DOHH2 (cell line): Measurements from ENCODE around the gene APOOL.

Experiments used
- H3F3A ChIP-seq: fragments of 200-600 bp; sonication (generic), shearing (Covaris generic); 2 replicates; pipeline ENCODE4 v1.6.0; 2016; ENCODE audit warnings: antibody characterized with exemption, mild to moderate bottlenecking; ENCODE audit not compliant: control insufficient read depth, insufficient read depth
- H3K27ac ChIP-seq: fragments of 200-600 bp; sonication (generic); 2 replicates; pipeline ENCODE4 v1.5.1; 2014; ENCODE audit warnings: low read depth, mild to moderate bottlenecking, low read length, moderate library complexity
- H3K27me3 ChIP-seq: fragments of 200-600 bp; sonication (generic); 2 replicates; pipeline ENCODE4 v1.6.1; 2014; ENCODE audit warnings: mild to moderate bottlenecking, low read length, mixed read lengths; ENCODE audit not compliant: control insufficient read depth
- H3K36me3 ChIP-seq: fragments of 200-600 bp; sonication (generic); 2 replicates; pipeline ENCODE4 v1.6.1; 2014; ENCODE audit warnings: mild to moderate bottlenecking, low read length, moderate library complexity, mixed read lengths; ENCODE audit not compliant: control insufficient read depth
- H3K4me1 ChIP-seq: fragments of 200-600 bp; sonication (generic); 2 replicates; pipeline ENCODE4 v1.6.1; 2014; ENCODE audit warnings: mild to moderate bottlenecking, low read length, mixed read lengths; ENCODE audit not compliant: control insufficient read depth
- H3K4me2 ChIP-seq: fragments of 200-600 bp; sonication (generic); 2 replicates; pipeline ENCODE4 v1.6.0; 2014; ENCODE audit warnings: mild to moderate bottlenecking, low read length, moderate library complexity
- H3K4me3 ChIP-seq: fragments of 200-600 bp; sonication (generic); 2 replicates; pipeline ENCODE4 v1.5.1; 2014; ENCODE audit warnings: mild to moderate bottlenecking, low read length, mixed read lengths
- H3K79me2 ChIP-seq: fragments of 200-600 bp; sonication (generic); 2 replicates; pipeline ENCODE4 v1.6.1; 2014; ENCODE audit warnings: mild to moderate bottlenecking, low read length, mixed read lengths; ENCODE audit not compliant: control insufficient read depth
- H3K9me2 ChIP-seq: fragments of 200-600 bp; sonication (generic); replicated peaks from 2 replicates; pipeline ENCODE4 v1.6.1; 2014; ENCODE audit warnings: mild to moderate bottlenecking, low read length, mixed read lengths; ENCODE audit not compliant: control insufficient read depth
- H3K9me3 ChIP-seq: fragments of 200-600 bp; sonication (generic); 2 replicates; pipeline ENCODE4 v1.6.1; 2014; ENCODE audit warnings: antibody characterized with exemption, low read length, mixed read lengths; ENCODE audit not compliant: control insufficient read depth, insufficient read depth
- H4K20me1 ChIP-seq: fragments of 200-600 bp; sonication (generic); 2 replicates; pipeline ENCODE4 v1.6.0; 2014; ENCODE audit warnings: low read depth, mild to moderate bottlenecking, antibody characterized with exemption, low read length, moderate library complexity; ENCODE audit not compliant: control insufficient read depth, insufficient read depth
- EZH2phosphoT487 ChIP-seq: fragments of 200-600 bp; sonication (generic); IDR thresholded peaks from 2 replicates; pipeline ENCODE4 v1.6.1; 2017; ENCODE audit warnings: borderline replicate concordance, mild to moderate bottlenecking, antibody characterized with exemption, low read length, moderate library complexity, mixed read lengths
- TF ChIP-seq, protein P1 (sequence below): fragments of 200-600 bp; sonication (generic); IDR thresholded peaks from one replicate; pipeline ENCODE4 v1.5.1; 2014; ENCODE audit warnings: antibody characterized with exemption, mild to moderate bottlenecking, low read depth, low read length; ENCODE audit not compliant: poor library complexity, severe bottlenecking

Gene APOOL

DNA sequence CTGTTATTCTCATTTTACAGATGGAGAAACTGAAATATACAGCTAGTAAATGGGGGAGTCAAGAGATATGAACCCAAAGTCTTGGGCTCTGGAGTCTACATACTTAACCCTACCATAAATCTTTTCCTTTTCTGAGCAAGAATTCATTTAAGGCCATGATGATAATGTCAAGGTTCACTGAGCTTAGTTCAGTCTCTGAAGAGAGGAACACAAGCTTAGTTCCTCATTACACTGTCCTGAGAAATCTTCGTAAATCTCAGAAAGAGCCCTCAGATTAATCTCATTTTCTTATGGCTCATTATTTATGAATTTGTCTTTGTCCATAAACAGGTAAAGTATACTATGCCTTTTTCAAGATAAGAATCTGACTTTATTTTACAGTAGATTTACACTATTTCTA is 135.7 kb downstream of the APOOL start:
- no peaks in the 10 kb centered on the region for H4K20me1 ChIP-seq
- H3K79me2 ChIP-seq, result no peaks in the 10 kb centered on the region
- H3K36me3 ChIP-seq, result no peaks in the 10 kb centered on the region
- TF ChIP-seq, protein P1, sequence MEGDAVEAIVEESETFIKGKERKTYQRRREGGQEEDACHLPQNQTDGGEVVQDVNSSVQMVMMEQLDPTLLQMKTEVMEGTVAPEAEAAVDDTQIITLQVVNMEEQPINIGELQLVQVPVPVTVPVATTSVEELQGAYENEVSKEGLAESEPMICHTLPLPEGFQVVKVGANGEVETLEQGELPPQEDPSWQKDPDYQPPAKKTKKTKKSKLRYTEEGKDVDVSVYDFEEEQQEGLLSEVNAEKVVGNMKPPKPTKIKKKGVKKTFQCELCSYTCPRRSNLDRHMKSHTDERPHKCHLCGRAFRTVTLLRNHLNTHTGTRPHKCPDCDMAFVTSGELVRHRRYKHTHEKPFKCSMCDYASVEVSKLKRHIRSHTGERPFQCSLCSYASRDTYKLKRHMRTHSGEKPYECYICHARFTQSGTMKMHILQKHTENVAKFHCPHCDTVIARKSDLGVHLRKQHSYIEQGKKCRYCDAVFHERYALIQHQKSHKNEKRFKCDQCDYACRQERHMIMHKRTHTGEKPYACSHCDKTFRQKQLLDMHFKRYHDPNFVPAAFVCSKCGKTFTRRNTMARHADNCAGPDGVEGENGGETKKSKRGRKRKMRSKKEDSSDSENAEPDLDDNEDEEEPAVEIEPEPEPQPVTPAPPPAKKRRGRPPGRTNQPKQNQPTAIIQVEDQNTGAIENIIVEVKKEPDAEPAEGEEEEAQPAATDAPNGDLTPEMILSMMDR, result no peak
- no peak for TF ChIP-seq EZH2phosphoT487
- H3K4me2 ChIP-seq, result no peak overlapping the region
- H3K27ac ChIP-seq, result no peak overlapping the region
- no peaks in the 10 kb centered on the region for H3K4me1 ChIP-seq
- no peak overlapping the region for H3K4me3 ChIP-seq
- no peaks in the 10 kb centered on the region for H3K9me2 ChIP-seq
- H3K27me3 ChIP-seq, result no peaks in the 10 kb centered on the region
- H3F3A ChIP-seq, result no peaks in the 10 kb centered on the region
- no peaks in the 10 kb centered on the region for H3K9me3 ChIP-seq

DNA sequence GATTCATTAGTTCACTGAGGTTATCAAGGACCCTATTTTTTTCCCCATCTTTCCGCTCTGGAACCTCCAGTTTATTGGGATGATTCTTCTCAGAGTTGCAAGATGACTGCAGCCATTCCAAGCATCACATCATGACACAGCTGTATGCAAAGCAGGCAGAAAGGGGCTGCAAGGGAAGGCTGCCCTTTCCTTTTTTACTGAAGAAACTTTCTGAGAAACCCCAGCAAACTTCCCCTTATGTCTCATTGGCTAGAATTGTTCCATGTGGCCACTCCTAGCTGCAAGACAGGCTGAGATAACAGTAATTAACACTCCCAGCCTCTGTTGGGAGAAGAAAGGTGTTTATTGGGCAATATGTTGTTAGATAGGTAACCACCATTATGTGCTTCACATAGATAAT is 137.3 kb downstream of the APOOL start:
- H3K4me3 ChIP-seq, result no peak overlapping the region
- H3K79me2 ChIP-seq, result no peaks in the 10 kb centered on the region
- no peaks in the 10 kb centered on the region for H3K27me3 ChIP-seq
- H3K27ac ChIP-seq, result no peak overlapping the region
- TF ChIP-seq, protein P1, result no peak
- no peak for TF ChIP-seq EZH2phosphoT487
- no peaks in the 10 kb centered on the region for H3K36me3 ChIP-seq
- no peaks in the 10 kb centered on the region for H3K9me3 ChIP-seq
- H4K20me1 ChIP-seq, result no peaks in the 10 kb centered on the region
- no peaks in the 10 kb centered on the region for H3F3A ChIP-seq
- H3K4me2 ChIP-seq, result no peak overlapping the region
- H3K9me2 ChIP-seq, result no peaks in the 10 kb centered on the region
- no peaks in the 10 kb centered on the region for H3K4me1 ChIP-seq
